Measurements from ENCODE around the gene TMEM255A.

TMEM255A gene

DNA sequence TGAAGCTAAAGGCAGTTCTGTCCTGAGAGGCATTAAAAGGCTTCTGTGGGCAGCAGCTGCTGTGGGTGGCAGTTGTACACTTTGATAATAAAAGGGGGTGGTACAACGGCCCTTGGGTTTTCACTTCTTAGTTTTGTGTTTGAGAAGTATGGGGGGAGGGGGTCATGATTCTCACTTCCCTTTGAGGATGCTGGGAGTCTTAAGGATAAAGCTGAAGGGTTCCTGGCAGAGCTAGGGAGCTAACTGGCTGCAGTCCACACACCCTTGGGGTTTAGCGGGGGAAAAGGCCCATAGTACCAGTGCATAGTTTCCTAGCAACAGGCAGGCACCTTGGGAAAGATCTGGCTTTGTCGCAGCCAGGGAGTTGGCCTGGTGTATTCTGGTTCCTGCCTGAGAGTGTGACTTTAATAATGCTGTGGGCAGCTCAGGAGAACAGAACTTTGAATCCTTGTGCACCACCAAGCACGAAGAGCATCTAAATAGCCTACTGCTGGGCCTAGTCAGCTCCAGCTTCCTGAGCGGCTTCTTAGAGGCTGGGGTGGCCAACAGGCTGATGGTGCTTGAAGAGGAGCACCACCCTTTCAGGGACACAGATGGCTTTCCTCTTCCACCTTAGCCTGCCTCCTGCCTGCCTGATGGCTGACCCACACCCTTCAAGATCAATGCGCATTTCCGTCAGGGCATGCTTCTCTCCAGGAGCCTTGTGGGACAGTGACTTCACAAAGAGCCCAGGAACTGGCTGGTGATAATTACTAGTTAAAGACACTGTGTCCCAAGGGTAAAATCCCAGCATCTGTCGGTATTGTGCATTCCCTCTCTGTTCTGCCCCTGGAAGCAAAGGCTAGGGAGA is 48.2 kb downstream of the TMEM255A start:
- peak; percentile 50 for DNase-seq

DNA sequence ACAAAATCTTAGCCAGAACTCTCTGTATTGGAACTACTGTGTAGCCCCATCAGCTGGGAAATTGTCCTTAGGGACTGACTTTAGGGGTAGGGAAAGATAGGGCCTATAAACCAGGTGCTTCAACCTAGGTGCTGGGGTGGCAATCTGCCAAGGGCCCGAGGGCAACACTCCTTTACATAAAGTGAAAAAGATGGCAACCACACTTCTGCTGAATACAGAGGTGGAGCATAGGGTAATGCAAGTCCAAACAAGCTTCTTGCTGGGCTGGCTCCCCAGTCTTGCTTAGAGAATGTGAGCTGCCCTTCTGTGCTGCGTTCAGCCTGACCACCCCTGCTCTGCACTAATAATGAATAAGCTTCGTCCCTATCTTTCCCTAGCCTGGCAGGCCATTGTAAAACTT is 50.9 kb downstream of the TMEM255A start:
- DNase-seq = no peak

DNA sequence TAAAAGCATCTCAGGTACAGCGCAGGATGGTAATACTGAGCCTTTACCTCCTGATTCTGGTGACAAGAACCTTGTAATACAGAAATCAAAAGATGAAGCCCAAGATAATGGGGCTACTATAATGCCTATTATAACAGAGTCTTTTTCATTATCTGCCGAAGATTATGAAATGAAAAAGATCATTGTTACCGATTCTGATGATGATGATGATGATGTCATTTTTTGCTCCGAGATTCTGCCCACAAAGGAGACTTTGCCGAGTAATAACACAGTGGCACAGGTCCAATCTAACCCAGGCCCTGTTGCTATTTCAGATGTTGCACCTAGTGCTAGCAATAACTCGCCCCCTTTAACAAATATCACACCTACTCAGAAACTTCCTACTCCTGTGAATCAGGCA is 57.5 kb downstream of the TMEM255A start:
- DNase-seq = no peak

DNA sequence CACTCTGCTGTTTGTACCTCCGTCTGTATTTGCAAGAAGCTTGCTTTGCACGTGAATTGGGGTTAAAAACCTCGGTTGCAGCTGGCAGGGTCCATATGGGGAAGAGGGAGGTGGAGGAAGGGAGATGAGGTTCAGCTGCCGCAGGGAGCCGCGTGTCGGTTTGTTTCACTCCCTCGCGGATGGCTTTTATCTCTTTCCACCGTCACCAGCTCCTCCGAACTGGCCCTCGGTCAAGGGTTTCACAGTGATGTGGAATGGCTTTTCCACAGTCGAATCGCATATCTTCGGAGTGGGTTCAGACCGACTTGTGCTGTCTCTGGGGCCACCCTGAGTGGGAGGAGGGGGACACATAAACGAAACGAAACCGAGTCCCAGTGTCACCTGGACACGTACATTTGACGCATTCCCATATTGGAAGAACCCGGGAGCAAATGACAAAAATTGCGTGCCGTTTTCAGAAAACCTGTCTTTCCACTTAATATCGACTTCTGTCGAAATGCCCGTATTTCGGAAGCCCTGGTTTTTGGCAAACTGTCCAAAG is 59.7 kb downstream of the TMEM255A start:
- peak; percentile 68 for DNase-seq

DNA sequence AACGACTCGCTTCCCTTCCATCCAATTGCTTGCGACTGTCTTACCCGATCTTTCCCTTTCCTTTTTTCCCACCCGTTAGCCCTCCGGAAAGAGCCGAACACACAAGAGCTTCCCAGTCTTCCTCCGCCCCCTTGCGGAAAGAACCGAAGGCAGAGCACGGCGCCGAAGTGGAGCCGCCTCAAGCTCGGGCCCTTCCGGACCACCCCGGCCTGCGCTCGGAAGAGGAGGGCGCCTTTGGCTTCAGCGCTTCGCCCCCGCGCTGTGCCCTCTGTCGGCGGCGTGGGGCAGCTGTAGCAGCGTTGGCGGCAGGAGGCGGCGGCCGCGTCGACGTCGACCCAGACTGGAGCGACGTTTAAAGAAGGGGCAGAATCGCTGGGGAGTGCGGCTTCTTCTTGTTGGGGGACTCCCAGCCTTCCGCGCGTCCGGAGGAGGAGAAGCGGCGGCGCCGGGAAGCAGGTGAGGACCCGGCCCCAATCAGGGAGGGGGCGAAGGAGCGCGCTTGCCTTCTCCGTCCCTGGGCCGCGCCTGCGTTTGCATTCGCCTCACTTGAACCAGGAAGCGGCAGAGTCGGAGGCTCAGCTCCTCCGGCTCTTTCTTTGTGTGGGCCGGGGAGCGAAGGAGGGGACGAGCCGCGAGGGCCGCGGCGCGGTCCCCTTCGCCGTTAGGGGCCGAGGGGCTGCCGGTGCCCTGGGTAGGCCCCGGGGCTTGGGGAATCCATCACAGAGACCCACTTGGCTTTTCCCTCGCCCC is 60.6 kb downstream of the TMEM255A start, which contains the start of gene ZBTB33:
ZBTB33 (plus strand) TSS at position 291 of the 750 bp plus-strand sequence. CDS start 2,604 bp downstream, outside the sequence.
- DNase-seq = peak; percentile 93

DNA sequence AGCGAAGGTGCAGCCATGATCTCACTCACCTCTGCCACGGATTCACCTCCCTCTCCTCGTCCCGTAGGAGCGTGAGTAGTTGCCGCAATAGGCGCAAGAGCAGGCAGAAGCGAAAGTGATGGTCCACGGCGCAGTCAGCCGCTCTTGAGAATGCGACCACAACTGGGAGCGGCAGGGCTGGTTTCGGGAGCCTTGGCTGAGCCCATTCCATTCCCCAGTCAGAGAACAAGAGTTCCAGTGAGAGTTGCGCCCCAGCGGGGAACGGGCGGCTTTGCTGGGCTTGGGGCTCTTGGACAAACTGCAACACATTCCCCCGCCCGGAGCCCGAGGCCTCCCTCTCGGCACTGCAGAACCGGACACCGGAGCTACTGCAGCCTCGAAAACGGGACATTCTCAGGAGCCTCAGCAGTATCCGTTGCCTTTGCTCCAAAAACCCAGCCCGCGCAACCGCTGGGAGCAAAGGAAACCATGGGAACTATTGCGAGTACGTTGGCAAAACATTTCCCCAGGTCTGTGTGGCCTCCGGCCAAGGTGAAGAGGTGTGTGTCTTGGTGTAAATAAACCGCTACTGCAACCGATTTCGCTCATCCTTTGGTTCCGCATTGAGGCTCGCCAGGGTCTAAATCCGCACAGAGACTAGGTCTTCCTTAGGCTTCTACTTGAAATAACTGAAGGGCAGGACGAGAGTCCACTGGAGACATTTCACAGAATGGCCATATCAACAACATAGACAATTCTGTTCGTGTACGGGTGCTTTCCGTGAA is 66.3 kb downstream of the TMEM255A start:
- peak; percentile 84 for DNase-seq

DNA sequence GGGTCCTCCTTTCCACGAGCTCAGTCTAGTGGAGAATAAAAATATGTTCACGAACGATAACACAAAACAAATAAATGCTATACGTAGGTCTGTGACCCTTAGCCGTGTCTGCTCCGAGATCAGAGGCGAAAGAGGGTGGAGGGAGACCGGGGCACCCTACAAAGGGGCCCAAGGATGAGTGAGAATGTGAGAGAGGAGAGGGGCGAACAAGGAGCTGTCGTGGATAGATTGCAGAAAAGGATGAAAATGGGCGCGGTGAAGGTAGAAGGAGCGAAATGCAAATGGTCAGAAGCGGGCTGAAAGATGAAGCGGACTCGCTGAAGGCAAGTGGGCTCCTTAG is 66.9 kb downstream of the TMEM255A start:
- DNase-seq = no peak

DNA sequence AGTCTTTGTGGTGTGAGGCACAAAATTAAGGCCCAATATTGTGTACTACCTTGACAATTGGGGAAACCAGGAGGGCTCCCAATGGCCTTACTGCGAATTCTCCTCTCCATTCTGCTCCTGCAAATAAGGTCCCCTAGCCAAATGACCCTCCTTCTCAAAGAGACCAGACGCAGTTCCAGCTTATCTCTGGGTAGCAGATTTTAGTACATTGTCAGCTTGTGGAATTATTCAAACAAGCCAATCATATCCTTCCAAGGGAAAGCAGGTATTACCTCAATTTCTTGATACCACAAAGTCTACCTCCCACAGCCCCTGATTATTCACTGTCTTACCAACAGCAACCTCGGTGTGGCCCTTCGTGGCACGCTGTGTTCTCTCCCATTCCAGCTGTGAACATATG is 68.4 kb downstream of the TMEM255A start:
- DNase-seq = peak; percentile 46

DNA sequence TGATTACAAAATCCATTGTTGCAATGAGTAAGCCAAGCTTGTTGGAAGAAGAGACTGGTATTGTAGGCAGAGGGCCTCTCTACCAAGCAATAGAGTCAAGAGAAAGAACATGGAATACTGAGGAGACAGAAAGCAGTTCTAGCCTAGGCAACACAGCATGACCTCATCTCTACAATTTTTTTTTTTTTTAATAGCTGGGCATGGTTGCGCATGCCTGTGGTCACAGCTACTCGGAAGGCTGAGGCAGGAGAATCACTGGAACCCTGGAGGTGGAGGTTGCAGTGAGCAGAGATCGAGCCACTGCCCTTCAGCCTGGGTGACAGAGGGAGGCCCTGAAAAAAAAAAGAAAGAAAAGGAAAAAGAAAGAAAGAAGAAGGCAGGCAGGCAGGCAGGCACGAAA is 72.3 kb downstream of the TMEM255A start:
- DNase-seq = no peak

DNA sequence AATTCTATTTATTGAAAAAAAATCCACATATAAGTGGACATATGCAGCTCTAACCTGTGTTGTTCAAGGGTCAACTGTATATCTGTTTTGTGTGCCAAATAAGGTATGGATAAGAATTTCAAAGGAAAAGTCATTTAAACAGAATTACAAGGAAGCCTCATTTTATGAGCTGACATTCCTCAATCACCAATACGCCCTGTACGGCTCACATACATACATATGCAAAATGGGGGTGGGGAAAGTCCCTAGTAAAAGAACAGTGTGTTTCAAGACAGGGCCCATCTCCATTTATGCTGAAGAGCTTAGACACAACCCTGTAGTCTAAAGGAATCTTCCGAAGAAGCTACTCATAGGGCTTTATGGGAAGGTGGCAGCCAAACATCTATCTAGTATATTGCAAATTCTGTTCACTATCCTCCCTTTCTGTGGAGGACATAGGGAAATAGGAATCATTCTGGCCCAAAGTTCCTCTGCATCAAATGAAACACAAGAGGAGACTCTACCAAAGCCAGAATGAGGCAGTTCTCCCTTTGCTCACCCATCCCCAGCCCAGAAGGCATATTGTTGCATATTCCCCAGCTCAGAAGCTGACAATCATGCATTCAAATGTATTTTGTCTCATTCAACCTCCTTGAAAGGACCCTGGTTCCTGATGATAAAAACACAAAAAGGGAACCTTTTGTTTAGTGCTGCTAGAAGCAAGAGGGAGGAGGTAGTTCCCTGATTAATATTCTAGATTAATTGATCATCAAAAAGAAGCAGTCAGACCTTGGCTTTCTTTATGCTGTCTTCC is 74.4 kb downstream of the TMEM255A start:
- DNase-seq = no peak

DNA sequence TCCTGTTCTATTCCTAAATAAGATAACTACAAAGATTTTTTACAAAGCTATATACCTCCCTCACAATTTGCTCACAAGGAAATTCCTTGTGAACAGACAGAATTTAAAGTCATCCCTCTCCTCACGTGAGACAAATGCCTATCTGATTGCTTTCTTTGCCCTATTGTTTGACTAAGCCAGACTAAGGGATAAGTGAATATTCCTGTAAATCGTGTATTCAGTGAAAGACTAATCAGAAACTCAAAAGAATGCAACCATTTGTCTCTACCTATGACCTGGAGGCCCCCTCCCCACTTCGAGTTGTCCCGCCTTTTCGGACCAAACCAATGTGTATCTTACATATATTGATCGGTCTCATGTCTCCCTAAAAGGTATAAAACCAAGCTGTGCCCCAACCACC is 76.0 kb downstream of the TMEM255A start:
- no peak for DNase-seq

DNA sequence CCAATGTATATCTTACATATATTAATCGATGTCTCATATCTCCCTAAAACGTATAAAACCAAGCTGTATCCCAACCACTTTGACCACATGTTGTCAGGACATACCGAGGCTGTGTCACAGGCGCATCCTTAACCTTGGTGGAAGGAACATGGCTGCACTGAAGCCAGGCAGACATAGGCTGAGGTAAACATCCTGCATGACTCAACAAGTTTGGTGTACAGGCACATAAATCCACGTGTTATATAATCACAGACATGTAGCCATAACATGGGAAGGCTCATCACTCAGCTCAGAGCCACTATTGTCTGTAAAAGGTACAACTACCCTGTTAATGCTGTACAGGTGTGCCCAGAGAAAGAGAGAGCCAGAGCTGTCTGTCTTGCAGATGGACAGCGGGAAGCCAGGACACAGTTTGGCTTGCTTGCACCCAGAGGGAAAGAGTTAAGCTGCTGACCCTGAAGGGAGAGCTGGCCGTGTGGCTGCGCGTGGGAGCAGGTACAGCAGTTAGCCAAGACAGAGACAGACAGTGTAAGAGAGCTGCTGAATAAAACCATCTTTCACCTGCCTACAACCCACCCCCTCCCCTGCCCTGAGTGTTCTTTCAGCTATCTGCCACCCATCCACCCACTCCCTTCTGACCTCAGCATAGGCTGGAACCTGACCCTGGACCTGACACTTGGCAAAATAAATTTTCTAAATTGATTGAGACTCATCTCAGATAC is 82.9 kb downstream of the TMEM255A start:
- no peak for DNase-seq

DNA sequence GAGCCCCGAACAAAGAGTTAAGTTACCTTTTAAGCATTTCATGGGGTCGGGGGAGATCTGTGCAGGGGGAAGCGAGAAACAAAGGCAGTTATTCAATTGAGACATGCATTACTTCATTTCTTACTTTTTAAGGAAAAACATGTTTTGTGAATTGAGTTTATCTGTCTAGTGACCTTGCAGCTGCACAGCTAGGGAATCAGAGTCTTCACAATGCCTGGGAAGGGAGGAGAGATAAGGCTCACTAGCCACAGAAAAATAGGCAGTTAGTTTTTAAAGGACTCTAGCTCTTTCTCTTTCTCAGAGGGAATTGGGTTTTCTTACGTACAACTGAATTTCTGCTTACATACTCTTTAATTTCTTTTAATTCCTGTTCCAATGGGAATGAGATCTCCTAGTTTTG is 86.9 kb downstream of the TMEM255A start:
- peak; percentile 62 for DNase-seq

DNA sequence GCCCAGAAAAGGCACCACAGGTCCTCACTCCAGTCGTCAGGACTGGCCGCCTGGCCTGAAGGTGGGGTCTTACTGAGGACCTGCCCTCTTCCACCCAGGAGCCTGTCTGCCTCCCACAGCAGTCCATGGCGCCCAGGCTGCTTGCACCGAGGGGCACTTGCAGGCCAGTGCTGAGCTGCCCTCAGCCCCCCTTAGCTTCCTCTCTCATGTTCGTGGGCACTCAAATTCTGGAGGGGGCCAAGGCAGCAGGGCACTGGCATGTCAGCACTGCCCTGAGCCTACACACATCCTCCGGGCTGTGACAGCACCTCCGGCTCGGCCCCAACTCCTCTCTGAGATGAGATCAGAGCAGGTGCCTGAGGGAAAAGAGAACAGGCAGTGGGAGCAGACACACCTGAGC is 87.9 kb downstream of the TMEM255A start:
- no peak for DNase-seq

DNA sequence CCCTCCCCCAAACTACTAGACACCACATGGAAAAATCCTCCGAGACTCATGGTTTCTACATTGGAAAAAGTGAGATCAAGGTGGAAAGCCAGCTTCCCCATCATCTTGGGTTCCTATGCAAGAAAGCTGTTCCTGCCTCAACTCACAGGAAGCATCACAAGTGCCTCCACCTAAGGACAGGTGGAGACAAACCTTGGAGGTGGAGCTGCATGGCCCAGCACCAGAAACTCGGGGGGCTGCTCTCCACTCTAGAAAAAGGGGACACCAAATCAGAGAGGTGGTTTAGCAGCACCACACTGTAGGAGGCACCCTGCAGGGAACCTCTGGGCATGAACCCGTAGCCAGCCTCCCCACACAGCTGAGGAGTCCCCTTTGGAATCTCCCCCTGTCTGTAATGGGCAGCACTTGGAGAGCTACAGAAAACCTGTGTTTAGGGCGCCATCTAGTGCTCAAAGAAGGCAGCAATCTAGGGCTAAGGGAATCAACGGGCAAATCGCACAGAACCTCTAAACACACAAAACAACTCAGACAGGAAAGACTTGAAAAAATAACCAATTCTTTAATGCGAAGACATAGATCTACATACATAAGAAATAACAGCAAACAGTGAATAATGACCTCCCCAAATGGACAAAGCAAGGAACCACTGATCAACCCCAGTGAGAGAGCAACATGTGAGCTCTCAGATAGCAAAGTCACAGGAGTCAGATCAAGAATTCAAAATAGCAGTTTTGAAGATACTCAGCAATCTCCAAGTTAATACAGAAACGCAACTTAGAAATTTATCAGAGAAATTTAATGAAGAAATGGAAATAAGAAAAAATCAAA is 97.6 kb downstream of the TMEM255A start:
- DNase-seq = peak; percentile 74

Measured in hematopoietic multipotent progenitor cell treated with erythropoietin and hydrocortisone succinate and interleukin-3 and kit ligand, for 6 days (in vitro differentiated cells).